ENCODE measurements around the gene PHYHIPL. TPM values are rescaled to one million over a fixed set of nuclear protein-coding genes. Genes with fewer than 3 reads are reported as not detected.
"Not testable (repeated sequence)": the region's sequence is repeated elsewhere in the genome, so short reads cannot be mapped to it uniquely, and the experiment has no call there.

The PHYHIPL gene
- total and polyA plus RNA-seq, 4 donors, result 40.1 to 251 (median 143) TPM

DNA sequence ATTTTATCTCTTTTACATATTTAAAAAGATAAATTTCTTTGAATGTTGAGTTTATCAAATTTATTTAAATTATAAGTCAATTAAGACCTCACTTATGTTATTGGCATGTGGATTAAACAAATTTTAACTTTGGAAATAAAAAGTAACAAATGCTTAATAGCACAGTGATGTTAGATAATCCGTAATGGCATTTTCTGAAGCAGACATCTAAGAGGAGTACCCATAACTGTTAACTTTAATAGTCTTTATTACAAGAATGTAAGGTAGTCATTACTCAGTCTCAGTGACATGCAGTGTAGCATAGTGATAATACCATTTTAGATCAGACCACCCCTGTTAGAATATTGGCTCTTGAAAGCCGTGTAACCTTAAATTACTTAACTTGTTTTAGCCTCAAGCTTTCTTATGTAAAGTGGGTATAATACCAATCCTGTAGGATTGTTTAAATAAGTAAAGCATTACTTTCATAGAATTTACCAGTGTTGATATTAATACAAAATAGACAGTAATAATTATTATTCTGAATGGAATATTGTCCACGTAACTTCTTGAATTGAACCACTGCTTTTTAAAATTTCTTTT is 4.3 kb downstream of the PHYHIPL start:
- H3K27me3 ChIP-seq (ENCODE audit: control insufficient read depth, insufficient read depth, low read length), result no peaks in the 10 kb centered on the region
- H3K9me3 ChIP-seq (ENCODE audit: control insufficient read depth, insufficient read depth, low read length), result no peaks in the 10 kb centered on the region
- no peaks in the 10 kb centered on the region for H3K36me3 ChIP-seq (ENCODE audit: control insufficient read depth, insufficient read depth, low read length)
- H3K4me3 ChIP-seq (ENCODE audit: low read depth, low read length), result peak overlapping the region; percentile 35
- peak overlapping the region; percentile 58 for H3K27ac ChIP-seq (ENCODE audit: low read depth, low read length)
- peak in 1 of 6 donors; percentile 47 for DNase-seq (ENCODE audit: low read depth in 4 of 6, low spot score in 6 of 6)
- peaks cover 11% of the 10 kb centered on the region for H3K4me1 ChIP-seq (ENCODE audit: control insufficient read depth, insufficient read depth, low read length)
- WGBS (ENCODE audit: insufficient coverage), result no CpG with 5 or more reads among the region's 3 CpGs

- Histone ChIP-seq H3K27ac (ENCODE audit: low read depth, low read length) (peak overlapping the region; percentile 58), H3K4me1 (ENCODE audit: control insufficient read depth, insufficient read depth, low read length) (peaks cover 7% of the 10 kb centered on the region), H3K36me3 (ENCODE audit: control insufficient read depth, insufficient read depth, low read length) (no peaks in the 10 kb centered on the region), H3K4me3 (ENCODE audit: low read depth, low read length) (peak overlapping the region; percentile 35), H3K9me3 (ENCODE audit: control insufficient read depth, insufficient read depth, low read length) (no peaks in the 10 kb centered on the region), H3K27me3 (ENCODE audit: control insufficient read depth, insufficient read depth, low read length) (no peaks in the 10 kb centered on the region)
- DNase-seq (ENCODE audit: low read depth in 4 of 6, low spot score in 6 of 6), result peak in 4 of 6 donors; percentile 56 to 93 (median 77)
- no CpG with 5 or more reads among the region's 2 CpGs for WGBS (ENCODE audit: insufficient coverage)
Measured at GRCh38 chr10:59181668-59182067, 5.2 kb downstream of the PHYHIPL start.

- no CpG with 5 or more reads among the region's 1 CpG for WGBS (ENCODE audit: insufficient coverage)
- H3K9me3 ChIP-seq (ENCODE audit: control insufficient read depth, insufficient read depth, low read length), result no peaks in the 10 kb centered on the region
- H3K36me3 ChIP-seq (ENCODE audit: control insufficient read depth, insufficient read depth, low read length), result no peaks in the 10 kb centered on the region
- no peak overlapping the region for H3K27ac ChIP-seq (ENCODE audit: low read depth, low read length)
- no peaks in the 10 kb centered on the region for H3K4me1 ChIP-seq (ENCODE audit: control insufficient read depth, insufficient read depth, low read length)
- DNase-seq (ENCODE audit: low read depth in 4 of 6, low spot score in 6 of 6), result no peak
- no peaks in the 10 kb centered on the region for H3K27me3 ChIP-seq (ENCODE audit: control insufficient read depth, insufficient read depth, low read length)
- no peak overlapping the region for H3K4me3 ChIP-seq (ENCODE audit: low read depth, low read length)
Measured at GRCh38 chr10:59190332-59190731, 13.9 kb downstream of the PHYHIPL start.

DNA sequence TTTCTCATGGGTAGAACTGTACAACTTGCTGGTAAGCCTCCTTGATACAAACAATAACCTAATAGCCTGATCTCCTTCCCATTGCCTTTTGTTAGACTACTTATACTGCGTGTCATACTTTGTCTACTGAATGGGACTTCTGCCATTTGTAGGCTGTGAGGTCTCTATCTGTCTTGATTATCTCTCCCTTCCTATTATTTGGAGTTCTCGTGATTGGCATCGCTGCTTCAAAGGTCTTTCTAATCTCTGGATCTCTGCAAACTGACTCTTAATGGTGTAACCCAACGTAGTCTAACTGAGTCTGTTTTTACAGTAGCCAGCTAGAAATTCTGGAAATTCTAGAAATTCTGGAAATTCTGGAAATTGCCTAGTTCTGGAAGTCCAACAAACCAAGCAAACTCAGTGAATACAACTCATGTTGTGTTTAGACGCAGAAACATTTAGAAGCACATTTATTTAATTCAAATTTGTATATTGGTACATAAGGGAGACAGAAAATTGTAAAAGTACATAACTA is 29.8 kb downstream of the PHYHIPL start:
- 71% methylated on average over 1 of the region's 5 CpGs for WGBS (ENCODE audit: insufficient coverage)
- Histone ChIP-seq H3K27ac (ENCODE audit: low read depth, low read length) (no peak overlapping the region), H3K4me3 (ENCODE audit: low read depth, low read length) (no peak overlapping the region), H3K9me3 (ENCODE audit: control insufficient read depth, insufficient read depth, low read length) (no peaks in the 10 kb centered on the region), H3K4me1 (ENCODE audit: control insufficient read depth, insufficient read depth, low read length) (peaks cover 5% of the 10 kb centered on the region), H3K27me3 (ENCODE audit: control insufficient read depth, insufficient read depth, low read length) (no peaks in the 10 kb centered on the region), H3K36me3 (ENCODE audit: control insufficient read depth, insufficient read depth, low read length) (peaks cover 13% of the 10 kb centered on the region)
- no peak for DNase-seq (ENCODE audit: low read depth in 4 of 6, low spot score in 6 of 6)

DNA sequence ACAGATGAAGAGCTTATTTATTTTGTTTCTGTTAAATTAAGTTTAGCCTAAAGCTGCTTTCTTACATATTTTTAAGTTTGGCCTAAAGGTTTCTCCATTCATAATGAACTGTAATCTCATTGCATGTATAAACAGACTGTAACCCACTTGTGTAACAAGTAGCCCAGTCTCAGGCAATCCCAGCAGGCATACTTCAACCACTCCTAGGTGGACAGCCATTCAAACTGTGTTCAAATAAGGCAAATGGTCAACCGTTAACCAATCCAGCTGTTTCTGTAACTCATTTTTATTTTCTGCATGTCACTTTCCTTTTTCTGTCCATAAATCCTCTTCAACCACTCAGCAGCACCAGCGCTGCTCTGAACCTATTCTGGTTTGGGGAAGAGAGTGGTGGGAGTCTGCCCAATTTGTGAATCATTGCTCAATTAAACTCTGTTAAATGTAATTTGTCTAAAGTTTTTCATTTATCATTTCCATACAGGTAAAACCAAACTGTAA is 35.9 kb downstream of the PHYHIPL start:
- DNase-seq (ENCODE audit: low read depth in 4 of 6, low spot score in 6 of 6), result no peak
- Histone ChIP-seq H3K27me3 (ENCODE audit: control insufficient read depth, insufficient read depth, low read length) (no peaks in the 10 kb centered on the region), H3K4me3 (ENCODE audit: low read depth, low read length) (no peak overlapping the region), H3K9me3 (ENCODE audit: control insufficient read depth, insufficient read depth, low read length) (no peaks in the 10 kb centered on the region), H3K36me3 (ENCODE audit: control insufficient read depth, insufficient read depth, low read length) (peaks cover 8% of the 10 kb centered on the region), H3K4me1 (ENCODE audit: control insufficient read depth, insufficient read depth, low read length) (peaks cover 3% of the 10 kb centered on the region), H3K27ac (ENCODE audit: low read depth, low read length) (no peak overlapping the region)
- 50% methylated on average over 1 of the region's 2 CpGs for WGBS (ENCODE audit: insufficient coverage)

GRCh38 chr10:59214160-59214559 is 37.7 kb downstream of the PHYHIPL start:
- WGBS (ENCODE audit: insufficient coverage), result no CpG with 5 or more reads among the region's 1 CpG
- DNase-seq (ENCODE audit: low read depth in 4 of 6, low spot score in 6 of 6), result no peak
- H3K27ac ChIP-seq (ENCODE audit: low read depth, low read length), result no peak overlapping the region
- no peak overlapping the region for H3K4me3 ChIP-seq (ENCODE audit: low read depth, low read length)
- no peaks in the 10 kb centered on the region for H3K9me3 ChIP-seq (ENCODE audit: control insufficient read depth, insufficient read depth, low read length)
- H3K27me3 ChIP-seq (ENCODE audit: control insufficient read depth, insufficient read depth, low read length), result no peaks in the 10 kb centered on the region
- no peaks in the 10 kb centered on the region for H3K36me3 ChIP-seq (ENCODE audit: control insufficient read depth, insufficient read depth, low read length)
- H3K4me1 ChIP-seq (ENCODE audit: control insufficient read depth, insufficient read depth, low read length), result no peaks in the 10 kb centered on the region

DNA sequence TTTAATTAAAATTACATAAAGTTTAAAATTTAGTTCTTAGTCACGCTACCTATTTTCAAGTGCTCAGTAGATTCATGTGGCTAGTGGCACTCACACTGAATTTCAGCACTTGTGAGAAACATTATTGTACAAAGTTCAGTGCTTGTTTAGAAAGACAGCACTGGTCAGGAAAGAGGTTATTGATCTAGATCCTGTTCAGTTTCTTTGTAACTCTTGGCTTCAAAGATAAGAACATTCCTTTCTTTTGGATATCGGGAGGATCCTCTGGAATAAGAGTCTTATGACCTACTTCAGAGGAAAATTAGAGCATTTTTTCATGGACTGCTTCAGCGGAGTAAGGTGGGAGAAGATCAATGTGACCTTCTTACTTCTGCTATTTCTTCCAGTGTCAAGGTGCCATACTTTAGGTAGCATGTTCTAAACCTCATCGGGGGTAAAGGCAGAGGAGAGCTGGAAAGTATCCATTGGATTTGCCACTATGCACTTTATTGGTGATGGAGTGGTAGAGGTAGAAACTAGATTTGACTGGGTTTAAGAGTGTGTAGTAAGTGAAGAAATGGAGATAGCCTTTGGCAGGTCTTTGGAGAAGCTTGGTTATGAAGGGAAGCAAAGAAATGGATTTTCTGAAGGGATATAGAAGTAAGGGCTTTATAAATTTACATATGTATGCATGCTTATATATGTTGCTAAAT is 39.9 kb downstream of the PHYHIPL start:
- no peak for DNase-seq (ENCODE audit: low read depth in 4 of 6, low spot score in 6 of 6)
- no peak overlapping the region for H3K4me3 ChIP-seq (ENCODE audit: low read depth, low read length)
- no peaks in the 10 kb centered on the region for H3K36me3 ChIP-seq (ENCODE audit: control insufficient read depth, insufficient read depth, low read length)
- H3K27me3 ChIP-seq (ENCODE audit: control insufficient read depth, insufficient read depth, low read length), result no peaks in the 10 kb centered on the region
- WGBS (ENCODE audit: insufficient coverage), result no CpG with 5 or more reads among the region's 4 CpGs
- no peak overlapping the region for H3K27ac ChIP-seq (ENCODE audit: low read depth, low read length)
- no peaks in the 10 kb centered on the region for H3K4me1 ChIP-seq (ENCODE audit: control insufficient read depth, insufficient read depth, low read length)
- H3K9me3 ChIP-seq (ENCODE audit: control insufficient read depth, insufficient read depth, low read length), result no peaks in the 10 kb centered on the region

GRCh38 chr10:59222788-59223187 is 46.3 kb downstream of the PHYHIPL start:
- no peak overlapping the region for H3K27ac ChIP-seq (ENCODE audit: low read depth, low read length)
- no peaks in the 10 kb centered on the region for H3K36me3 ChIP-seq (ENCODE audit: control insufficient read depth, insufficient read depth, low read length)
- no peak for DNase-seq (ENCODE audit: low read depth in 4 of 6, low spot score in 6 of 6)
- no peaks in the 10 kb centered on the region for H3K9me3 ChIP-seq (ENCODE audit: control insufficient read depth, insufficient read depth, low read length)
- no peaks in the 10 kb centered on the region for H3K4me1 ChIP-seq (ENCODE audit: control insufficient read depth, insufficient read depth, low read length)
- H3K4me3 ChIP-seq (ENCODE audit: low read depth, low read length), result no peak overlapping the region
- H3K27me3 ChIP-seq (ENCODE audit: control insufficient read depth, insufficient read depth, low read length), result no peaks in the 10 kb centered on the region

DNA sequence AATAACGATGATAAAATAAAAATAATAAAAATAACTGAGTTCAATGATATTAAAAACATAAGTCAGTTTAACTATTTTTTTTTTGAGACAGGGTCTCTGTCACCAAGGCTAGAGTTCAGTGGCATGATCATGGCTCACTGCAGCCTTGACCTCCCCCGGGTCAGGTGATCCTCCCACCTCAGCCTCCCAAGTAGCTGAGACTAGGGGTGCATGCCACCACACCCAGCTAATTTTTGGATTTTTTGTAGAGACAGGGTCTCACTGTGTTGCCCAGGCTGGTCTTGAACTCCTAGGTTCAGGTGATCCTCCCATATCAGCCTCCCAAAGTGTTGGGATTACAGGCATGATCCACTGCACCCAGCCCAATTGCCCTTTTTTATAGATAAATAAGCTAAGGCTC is 47.2 kb downstream of the PHYHIPL start:
- not testable (repeated sequence) for H3K27ac ChIP-seq (ENCODE audit: low read depth, low read length); H3K9me3 ChIP-seq (ENCODE audit: control insufficient read depth, insufficient read depth, low read length); H3K4me3 ChIP-seq (ENCODE audit: low read depth, low read length); H3K36me3 ChIP-seq (ENCODE audit: control insufficient read depth, insufficient read depth, low read length); DNase-seq (ENCODE audit: low read depth in 4 of 6, low spot score in 6 of 6); H3K4me1 ChIP-seq (ENCODE audit: control insufficient read depth, insufficient read depth, low read length); H3K27me3 ChIP-seq (ENCODE audit: control insufficient read depth, insufficient read depth, low read length)
- no CpG with 5 or more reads among the region's 2 CpGs for WGBS (ENCODE audit: insufficient coverage)

DNA sequence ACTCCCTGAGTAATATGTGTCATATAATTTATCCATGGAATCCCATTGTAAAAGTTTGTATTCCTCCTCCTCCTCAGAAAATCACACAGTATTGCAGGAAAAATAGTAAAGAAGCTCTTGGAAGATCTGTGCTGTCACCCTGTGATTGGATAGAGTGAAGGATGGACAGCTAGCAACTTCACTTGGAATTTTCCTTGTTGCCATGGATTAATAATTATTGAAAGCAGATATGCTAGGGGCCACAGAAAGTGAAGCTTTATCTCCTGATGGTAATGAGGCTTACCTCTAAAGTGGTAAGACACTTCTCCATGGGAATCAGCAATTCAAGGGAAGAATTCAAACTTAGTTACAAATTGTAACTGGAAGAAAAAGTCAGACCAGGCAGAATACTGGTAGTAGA is 48.8 kb downstream of the PHYHIPL start:
- Histone ChIP-seq H3K4me3 (ENCODE audit: low read depth, low read length) (no peak overlapping the region), H3K4me1 (ENCODE audit: control insufficient read depth, insufficient read depth, low read length) (no peaks in the 10 kb centered on the region), H3K27me3 (ENCODE audit: control insufficient read depth, insufficient read depth, low read length) (no peaks in the 10 kb centered on the region), H3K27ac (ENCODE audit: low read depth, low read length) (no peak overlapping the region), H3K9me3 (ENCODE audit: control insufficient read depth, insufficient read depth, low read length) (no peaks in the 10 kb centered on the region), H3K36me3 (ENCODE audit: control insufficient read depth, insufficient read depth, low read length) (no peaks in the 10 kb centered on the region)
- DNase-seq (ENCODE audit: low read depth in 4 of 6, low spot score in 6 of 6), result no peak
